ENCODE data around the gene STK25. TPM values are rescaled to one million over a fixed set of nuclear protein-coding genes. Genes with fewer than 3 reads are reported as not detected.
"Not testable (repeated sequence)": the region's sequence is repeated elsewhere in the genome, so short reads cannot be mapped to it uniquely, and the experiment has no call there.

Gene STK25
- total RNA-seq, 1 donor from 2014 or later: 95.5 TPM

- DNase-seq (ENCODE audit: low spot score): no peak
Observed at GRCh38 chr2:241509155-241509784, 886 bp upstream of the STK25 start.

- DNase-seq (ENCODE audit: low spot score): no peak
Observed at GRCh38 chr2:241507430-241508239, 749 bp downstream of the STK25 start.

GRCh38 chr2:241506793-241507429 is 1.5 kb downstream of the STK25 start:
- no peak for DNase-seq (ENCODE audit: low spot score)

GRCh38 chr2:241506317-241506716 is 2.1 kb downstream of the STK25 start:
- DNase-seq (ENCODE audit: low spot score): not testable (repeated sequence)

GRCh38 chr2:241505781-241506201 is 2.6 kb downstream of the STK25 start:
- DNase-seq (ENCODE audit: low spot score): no peak

- no peak for DNase-seq (ENCODE audit: low spot score)
Observed at GRCh38 chr2:241505086-241505780, 3.2 kb downstream of the STK25 start.

GRCh38 chr2:241503776-241504392 is 4.5 kb downstream of the STK25 start:
- no peak for DNase-seq (ENCODE audit: low spot score)

GRCh38 chr2:241502281-241502680 is 6.1 kb downstream of the STK25 start:
- no peak for DNase-seq (ENCODE audit: low spot score)

GRCh38 chr2:241501551-241501950 is 6.8 kb downstream of the STK25 start:
- no peak for DNase-seq (ENCODE audit: low spot score)

- no peak for DNase-seq (ENCODE audit: low spot score)
Observed at GRCh38 chr2:241501099-241501541, 7.3 kb downstream of the STK25 start.

GRCh38 chr2:241500431-241500975 is 7.9 kb downstream of the STK25 start:
- DNase-seq (ENCODE audit: low spot score): no peak

GRCh38 chr2:241500016-241500415 is 8.4 kb downstream of the STK25 start:
- no peak for DNase-seq (ENCODE audit: low spot score)

GRCh38 chr2:241499146-241499965 is 9.0 kb downstream of the STK25 start:
- DNase-seq (ENCODE audit: low spot score): no peak

GRCh38 chr2:241498115-241499070 is 10.0 kb downstream of the STK25 start:
- DNase-seq (ENCODE audit: low spot score): no peak

GRCh38 chr2:241496904-241497877 is 11.2 kb downstream of the STK25 start:
- DNase-seq (ENCODE audit: low spot score): no peak

GRCh38 chr2:241496003-241496707 is 12.2 kb downstream of the STK25 start:
- DNase-seq (ENCODE audit: low spot score): no peak

Data from mesenteric fat pad (tissue), 1 donor.